ENCODE data around the gene PPM1M.

PPM1M gene, protein sequence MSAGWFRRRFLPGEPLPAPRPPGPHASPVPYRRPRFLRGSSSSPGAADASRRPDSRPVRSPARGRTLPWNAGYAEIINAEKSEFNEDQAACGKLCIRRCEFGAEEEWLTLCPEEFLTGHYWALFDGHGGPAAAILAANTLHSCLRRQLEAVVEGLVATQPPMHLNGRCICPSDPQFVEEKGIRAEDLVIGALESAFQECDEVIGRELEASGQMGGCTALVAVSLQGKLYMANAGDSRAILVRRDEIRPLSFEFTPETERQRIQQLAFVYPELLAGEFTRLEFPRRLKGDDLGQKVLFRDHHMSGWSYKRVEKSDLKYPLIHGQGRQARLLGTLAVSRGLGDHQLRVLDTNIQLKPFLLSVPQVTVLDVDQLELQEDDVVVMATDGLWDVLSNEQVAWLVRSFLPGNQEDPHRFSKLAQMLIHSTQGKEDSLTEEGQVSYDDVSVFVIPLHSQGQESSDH

DNA sequence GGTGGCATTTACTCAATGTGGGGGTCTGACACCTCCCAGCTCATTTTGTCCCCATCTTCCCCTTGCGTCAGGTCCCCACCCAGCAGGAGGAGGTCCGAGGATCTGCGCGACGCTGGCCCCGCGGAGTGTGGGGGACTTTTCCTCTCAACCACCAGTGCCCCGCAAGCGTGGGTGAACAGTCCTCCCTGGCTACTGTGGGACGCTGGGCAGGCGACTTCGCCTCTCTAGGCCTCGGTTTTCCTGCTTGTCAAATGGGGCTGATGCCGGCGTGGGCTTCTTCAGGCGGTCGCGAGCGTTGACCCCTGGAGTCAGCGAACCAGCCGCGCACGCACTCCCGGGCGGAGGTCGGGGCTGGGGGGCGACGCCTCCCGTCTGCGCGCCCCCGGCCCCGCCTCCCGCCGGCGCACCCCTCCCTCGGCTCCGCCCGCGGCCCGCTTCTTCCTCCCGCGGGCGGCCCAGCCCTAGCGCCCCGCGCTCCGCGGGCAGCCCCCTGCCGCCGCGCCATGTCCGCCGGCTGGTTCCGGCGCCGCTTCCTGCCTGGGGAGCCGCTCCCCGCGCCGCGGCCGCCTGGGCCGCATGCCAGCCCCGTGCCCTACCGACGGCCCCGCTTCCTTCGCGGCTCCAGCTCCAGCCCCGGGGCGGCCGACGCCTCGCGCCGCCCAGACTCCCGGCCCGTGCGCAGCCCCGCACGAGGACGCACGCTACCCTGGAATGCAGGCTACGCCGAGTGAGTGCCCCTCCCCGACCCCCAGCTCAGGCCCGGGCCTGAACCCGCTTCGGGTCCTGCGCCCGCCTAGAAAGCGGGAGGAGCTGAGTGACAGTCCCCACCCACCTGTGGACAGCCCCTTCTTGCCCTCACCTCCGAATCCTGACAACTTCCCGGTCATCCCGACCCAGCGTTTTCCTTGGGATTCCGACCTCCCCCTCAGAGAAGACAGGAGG lies at the start of gene PPM1M:
Gene PPM1M, plus strand, starts transcription at position 438 of the 942 bp plus-strand sequence. Its CDS starts 66 bp downstream, at position 504.
- DNase-seq, result peak; percentile 52

DNA sequence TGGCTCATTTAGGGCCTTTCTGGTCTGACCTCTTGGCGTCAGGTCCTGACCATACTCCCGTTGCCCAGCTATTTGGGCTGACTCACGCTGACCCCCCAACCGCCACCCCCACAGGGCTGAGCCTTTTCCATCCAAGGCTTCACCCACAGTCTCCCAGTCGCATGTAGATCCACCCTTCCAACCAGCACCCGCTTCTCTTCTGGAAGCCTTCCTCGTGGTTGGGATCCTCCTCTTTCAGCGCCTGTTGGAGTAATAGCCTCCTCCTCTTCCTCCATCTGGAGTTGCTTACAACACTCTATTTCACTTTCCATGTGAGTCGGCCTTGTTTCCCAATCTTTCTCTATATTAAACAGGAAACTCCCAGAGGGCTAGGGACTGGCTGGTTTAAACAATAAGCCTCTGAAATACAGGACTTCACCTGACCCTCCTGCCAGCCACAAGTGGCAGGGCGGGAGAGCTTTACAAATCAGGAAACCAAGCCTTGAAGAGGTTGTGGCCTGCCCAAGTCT lies 49.7 kb upstream of the PPM1M start:
- DNase-seq, result no peak

GRCh38 chr3:52196977-52197376 lies 48.6 kb upstream of the PPM1M start:
- DNase-seq, result no peak

DNA sequence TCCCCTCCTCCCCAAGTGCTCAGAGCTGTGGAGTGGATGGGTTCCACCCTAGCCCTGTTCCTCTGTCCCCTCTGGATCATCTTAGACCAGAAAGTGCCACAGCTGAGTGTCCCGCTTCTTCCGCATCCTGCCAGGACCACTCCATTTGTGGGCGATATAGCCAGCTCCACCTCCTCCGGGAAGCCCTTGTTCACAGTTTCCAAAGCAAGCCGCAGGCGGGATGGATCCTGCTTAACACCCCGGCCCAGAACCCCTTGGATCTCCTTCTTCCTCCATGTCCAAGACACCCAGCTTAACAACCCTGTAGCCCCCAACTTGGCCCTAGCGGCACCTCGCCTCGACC lies 48.1 kb upstream of the PPM1M start:
- no peak for DNase-seq

DNA sequence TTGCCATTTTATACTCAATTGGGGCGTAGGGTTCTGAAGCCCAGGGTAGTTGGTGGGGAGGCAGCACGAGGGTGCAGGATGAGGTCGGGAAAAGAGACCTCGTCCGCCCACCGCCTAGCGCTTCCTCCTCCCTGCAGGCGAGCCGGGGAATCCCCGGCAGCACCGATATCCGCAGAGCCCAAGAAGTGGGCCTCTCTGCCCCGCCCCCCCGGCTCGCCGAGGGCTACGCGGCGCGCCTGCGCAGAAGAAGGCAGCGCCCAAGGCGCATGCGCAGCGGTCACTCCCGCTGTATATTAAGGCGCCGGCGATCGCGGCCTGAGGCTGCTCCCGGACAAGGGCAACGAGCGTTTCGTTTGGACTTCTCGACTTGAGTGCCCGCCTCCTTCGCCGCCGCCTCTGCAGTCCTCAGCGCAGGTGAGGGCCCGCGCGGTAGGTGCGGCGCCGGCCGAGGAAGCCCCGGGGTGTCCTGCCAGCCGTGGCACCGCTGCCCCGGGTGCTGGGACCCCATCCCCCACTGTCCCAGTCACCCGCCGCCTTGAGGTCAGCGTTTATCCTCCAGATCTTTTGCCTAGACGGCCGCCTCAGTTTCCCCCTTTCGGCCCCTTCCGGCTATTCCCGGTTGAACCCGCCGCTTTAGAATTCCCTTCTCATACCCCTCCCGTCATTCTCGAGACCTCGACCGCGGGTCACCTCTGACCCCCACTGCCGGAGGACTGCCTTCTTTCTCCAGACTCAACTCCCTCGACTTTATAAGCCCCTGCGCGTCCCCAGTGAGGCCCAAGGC lies 47.5 kb upstream of the PPM1M start, which contains the start of gene ALAS1:
Gene ALAS1, plus strand, starts transcription at position 319 of the 784 bp plus-strand sequence. CDS start 1,082 bp downstream, outside the sequence.
- DNase-seq, result peak; percentile 94

DNA sequence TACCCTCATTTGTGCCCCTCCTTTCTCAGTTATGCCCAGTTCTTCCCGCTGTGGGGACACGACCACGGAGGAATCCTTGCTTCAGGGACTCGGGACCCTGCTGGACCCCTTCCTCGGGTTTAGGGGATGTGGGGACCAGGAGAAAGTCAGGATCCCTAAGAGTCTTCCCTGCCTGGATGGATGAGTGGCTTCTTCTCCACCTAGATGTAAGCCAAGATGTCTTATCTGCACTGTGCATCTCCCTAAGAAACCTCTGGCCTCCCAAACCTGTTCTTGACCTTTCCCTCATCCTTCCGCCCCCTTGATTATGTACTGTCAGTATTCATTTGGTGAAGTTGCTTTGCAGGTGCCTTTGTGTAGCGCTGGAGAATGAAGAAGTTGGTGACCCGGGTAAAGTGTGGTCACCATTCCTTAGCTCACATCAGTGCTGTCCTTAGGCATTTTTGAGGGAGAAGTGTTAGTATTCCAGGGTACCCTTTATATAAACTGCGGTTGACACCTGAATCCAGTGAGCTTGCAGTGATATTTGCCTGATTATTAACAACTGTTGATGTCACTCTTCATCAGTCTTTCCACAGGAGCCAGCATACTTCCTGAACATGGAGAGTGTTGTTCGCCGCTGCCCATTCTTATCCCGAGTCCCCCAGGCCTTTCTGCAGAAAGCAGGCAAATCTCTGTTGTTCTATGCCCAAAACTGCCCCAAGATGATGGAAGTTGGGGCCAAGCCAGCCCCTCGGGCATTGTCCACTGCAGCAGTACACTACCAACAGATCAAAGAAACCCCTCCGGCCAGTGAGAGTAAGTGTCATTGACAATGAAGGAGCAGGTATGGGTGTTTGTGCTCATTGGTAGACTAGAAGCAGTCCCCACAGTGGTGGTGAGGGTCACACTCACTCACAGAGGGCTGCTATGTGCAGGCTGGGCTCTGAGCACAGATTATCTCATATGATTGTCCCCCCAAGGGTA lies 46.6 kb upstream of the PPM1M start:
- no peak for DNase-seq

GRCh38 chr3:52200981-52201679 lies 44.4 kb upstream of the PPM1M start:
- DNase-seq, result no peak

- no peak for DNase-seq
Measured at GRCh38 chr3:52202384-52203077, 43.0 kb upstream of the PPM1M start.

GRCh38 chr3:52203701-52204100 lies 41.9 kb upstream of the PPM1M start:
- no peak for DNase-seq

- no peak for DNase-seq
Measured at GRCh38 chr3:52204337-52205073, 41.1 kb upstream of the PPM1M start.

- DNase-seq, result no peak
Measured at GRCh38 chr3:52205727-52206372, 39.7 kb upstream of the PPM1M start.

GRCh38 chr3:52208556-52208955 lies 37.0 kb upstream of the PPM1M start:
- DNase-seq, result no peak

DNA sequence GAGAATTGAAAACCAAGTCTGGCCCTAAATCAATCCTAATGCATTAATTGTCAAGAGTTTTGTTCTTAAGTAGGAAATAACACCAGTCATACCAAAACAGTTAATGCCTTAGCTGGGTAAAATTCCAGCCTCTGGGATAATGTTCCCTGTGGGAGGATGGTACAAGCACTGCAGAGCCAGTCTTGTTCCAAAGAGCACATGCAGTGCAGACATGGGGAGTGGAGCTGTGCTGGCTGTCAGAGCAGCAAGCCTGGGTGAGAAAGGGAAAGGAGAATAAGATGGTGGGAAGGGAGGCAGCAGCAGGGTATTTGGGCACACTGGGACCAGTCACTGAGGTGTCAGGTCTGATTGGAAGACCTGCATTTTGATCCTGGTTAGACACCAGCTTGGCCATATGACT lies 35.5 kb upstream of the PPM1M start:
- DNase-seq, result no peak

DNA sequence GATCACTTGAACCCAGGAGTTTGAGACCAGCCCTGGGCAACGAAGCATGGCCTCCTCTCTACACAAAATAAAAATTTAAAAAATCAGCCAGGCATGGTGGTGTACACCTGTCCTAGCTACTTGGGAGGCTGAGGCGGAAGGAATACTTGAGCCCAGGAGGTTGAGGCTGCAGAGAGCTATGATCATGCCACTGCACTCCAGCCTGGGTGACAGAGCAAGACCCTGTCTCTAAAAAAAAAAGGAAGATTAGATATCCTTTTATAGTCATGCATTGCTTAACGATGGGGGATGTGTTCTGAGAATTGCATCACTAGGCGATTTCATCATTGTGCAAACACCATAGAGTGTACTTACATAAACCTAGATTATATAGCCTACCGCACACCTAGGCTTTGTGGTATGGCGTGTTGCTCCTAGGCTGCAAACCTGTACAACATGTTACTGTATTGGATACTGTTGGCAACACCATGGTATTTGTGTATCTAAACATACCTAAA lies 35.0 kb upstream of the PPM1M start:
- DNase-seq, result no peak

DNA sequence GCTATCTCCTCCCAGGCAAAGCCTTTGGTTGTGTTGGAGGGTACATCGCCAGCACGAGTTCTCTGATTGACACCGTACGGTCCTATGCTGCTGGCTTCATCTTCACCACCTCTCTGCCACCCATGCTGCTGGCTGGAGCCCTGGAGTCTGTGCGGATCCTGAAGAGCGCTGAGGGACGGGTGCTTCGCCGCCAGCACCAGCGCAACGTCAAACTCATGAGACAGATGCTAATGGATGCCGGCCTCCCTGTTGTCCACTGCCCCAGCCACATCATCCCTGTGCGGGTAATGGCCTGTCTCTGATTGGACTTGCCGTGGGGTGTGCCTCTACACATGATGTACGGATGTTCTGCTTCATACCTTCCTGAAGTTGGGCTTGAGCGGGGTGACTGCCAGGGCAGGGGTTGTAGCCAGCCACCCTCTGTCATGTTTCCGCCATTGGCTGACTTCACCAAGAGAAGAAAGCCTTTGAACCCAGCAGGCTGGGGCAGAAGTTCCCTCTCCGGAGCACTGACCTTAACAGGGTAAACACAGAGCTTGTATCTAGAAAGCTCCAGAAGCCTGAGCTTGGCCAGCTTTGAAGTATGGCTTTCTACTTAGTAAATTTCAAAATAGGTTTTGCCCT lies 34.2 kb upstream of the PPM1M start:
- DNase-seq, result no peak

DNA sequence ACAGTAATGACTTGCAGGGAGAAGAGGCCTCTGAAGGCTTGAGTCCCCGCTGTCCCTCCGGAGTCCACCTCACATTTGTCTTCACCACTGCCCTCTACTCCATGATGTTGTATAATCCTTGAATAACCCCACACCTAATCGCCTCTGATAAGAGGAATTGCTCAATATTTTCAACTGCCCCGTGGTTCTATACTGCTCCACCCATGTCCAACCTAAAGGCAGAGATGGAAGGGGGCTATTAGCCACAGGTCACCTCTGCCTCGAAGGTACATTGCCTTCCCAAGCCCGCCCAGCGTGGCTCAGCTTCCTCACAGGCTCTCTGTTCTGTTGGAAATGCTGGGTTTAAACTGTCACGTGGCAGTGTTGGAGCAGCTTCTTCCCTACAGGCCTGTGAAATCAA lies 32.6 kb upstream of the PPM1M start:
- DNase-seq, result no peak

GRCh38 chr3:52213901-52214300 lies 31.7 kb upstream of the PPM1M start:
- no peak for DNase-seq

- no peak for DNase-seq
Measured at GRCh38 chr3:52215351-52215750, 30.2 kb upstream of the PPM1M start.

All from activated CD4-positive, alpha-beta T cell treated with anti-CD3 and anti-CD28 coated beads, Interleukin-2, amount 50 U/mL, for 16 hours (primary cell).